Left ventricle myocardium inferior (tissue), 1 donor: ENCODE data around the gene NELFB. TPM values are rescaled to one million over a fixed set of nuclear protein-coding genes. Genes with fewer than 3 reads are reported as not detected.

Experiments
- DNase-seq: peaks from one replicate; pipeline ENCODE4 v3.0.0-alpha.2; 2020
- H3K27ac ChIP-seq: fragments of 200-600 bp; replicated peaks from 2 replicates; pipeline ENCODE4 v1.8.0; 2021
- H3K27me3 ChIP-seq: fragments of 200-600 bp; 2 replicates; pipeline ENCODE4 v1.8.0; 2021; ENCODE audit warnings: low read depth
- H3K36me3 ChIP-seq: fragments of 200-600 bp; 2 replicates; pipeline ENCODE4 v1.8.0; 2021
- H3K4me1 ChIP-seq: fragments of 200-600 bp; 2 replicates; pipeline ENCODE4 v1.8.0; 2021
- H3K4me3 ChIP-seq: fragments of 200-600 bp; 2 replicates; pipeline ENCODE4 v1.8.0; 2021; ENCODE audit warnings: mild to moderate bottlenecking, moderate library complexity
- H3K9me3 ChIP-seq: fragments of 200-600 bp; replicated peaks from 2 replicates; pipeline ENCODE4 v1.8.0; 2021
- intact Hi-C: fragments of 100-400 bp; cut with micrococcal nuclease; formaldehyde crosslinking; loops from one replicate; pipeline ENCODE4 v1.11.0; 2022
- total RNA-seq: library from RNA; stranded (reverse); fragmentation: NEBNext Ultra II Directional; extraction: Animal tissue kit (Norgen Biotek cat#: 25700); gene quantifications from one replicate; pipeline ENCODE4 v1.2.1, GENCODE V29; 2021
- TF ChIP-seq, protein P1 (sequence below): fragments of 200-600 bp; IDR thresholded peaks from 2 replicates; pipeline ENCODE4 v1.8.0; 2021; ENCODE audit warnings: antibody characterized with exemption, mild to moderate bottlenecking, borderline replicate concordance
- donor health status: DM: no; HTN: yes; CAD: no; lungs with severe emphysema.

The NELFB gene
- total RNA-seq, 1 donor from 2014 or later: 35.2 TPM

DNA sequence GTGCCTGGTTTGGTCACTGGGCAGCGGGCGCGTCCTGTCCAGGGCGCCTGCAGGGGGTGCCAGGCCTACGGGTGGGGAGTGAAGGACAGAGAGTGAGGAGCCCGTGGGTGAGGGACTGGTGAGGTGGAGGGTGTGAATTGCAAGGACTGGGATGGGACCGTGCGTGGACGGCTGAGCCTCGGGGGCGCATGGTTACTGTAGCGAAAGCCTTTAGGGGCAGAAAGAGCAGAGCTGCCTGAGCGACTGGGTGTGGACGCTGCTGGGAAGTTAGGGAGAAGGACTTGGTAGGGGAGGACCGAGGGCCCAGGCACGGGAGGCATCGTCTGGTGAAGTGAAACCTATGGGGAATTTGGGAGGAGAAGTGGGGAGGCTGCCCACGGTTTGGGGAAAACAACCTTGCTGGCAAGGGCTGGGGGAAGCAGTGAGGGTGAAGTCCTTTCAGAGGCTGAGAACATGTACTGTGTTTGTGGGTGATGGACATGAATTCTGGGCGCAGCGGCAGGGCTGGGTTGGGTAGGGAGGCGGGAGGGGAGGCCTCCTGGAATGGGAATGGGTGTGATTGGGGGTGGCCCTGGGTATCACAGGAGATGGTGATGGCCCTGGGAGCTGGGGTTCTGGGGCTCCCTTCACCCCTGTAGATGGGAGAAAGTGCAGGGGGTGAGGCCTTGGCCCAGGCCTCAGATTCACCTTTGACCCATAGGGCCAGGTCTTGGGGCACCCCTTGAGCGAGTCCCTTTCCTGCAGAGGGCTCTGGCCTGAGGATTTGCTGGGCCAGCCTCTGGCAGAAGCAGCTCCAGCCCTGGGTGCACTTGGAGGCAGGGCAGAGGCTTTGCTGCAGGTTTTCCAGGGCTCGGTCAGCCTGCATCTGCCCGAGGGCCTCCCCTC is 20.7 kb downstream of the NELFB start:
- H3K27me3 ChIP-seq: peaks cover 7% of the 10 kb centered on the region
- TF ChIP-seq, protein P1, sequence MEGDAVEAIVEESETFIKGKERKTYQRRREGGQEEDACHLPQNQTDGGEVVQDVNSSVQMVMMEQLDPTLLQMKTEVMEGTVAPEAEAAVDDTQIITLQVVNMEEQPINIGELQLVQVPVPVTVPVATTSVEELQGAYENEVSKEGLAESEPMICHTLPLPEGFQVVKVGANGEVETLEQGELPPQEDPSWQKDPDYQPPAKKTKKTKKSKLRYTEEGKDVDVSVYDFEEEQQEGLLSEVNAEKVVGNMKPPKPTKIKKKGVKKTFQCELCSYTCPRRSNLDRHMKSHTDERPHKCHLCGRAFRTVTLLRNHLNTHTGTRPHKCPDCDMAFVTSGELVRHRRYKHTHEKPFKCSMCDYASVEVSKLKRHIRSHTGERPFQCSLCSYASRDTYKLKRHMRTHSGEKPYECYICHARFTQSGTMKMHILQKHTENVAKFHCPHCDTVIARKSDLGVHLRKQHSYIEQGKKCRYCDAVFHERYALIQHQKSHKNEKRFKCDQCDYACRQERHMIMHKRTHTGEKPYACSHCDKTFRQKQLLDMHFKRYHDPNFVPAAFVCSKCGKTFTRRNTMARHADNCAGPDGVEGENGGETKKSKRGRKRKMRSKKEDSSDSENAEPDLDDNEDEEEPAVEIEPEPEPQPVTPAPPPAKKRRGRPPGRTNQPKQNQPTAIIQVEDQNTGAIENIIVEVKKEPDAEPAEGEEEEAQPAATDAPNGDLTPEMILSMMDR: no peak
- peaks cover 96% of the 10 kb centered on the region for H3K4me1 ChIP-seq
- H3K27ac ChIP-seq: peak overlapping the region; percentile 99
- no peaks in the 10 kb centered on the region for H3K9me3 ChIP-seq
- intact Hi-C loops: no loop called here
- no peak for DNase-seq
- H3K36me3 ChIP-seq: peaks cover 39% of the 10 kb centered on the region
- H3K4me3 ChIP-seq: peak overlapping the region; percentile 73

DNA sequence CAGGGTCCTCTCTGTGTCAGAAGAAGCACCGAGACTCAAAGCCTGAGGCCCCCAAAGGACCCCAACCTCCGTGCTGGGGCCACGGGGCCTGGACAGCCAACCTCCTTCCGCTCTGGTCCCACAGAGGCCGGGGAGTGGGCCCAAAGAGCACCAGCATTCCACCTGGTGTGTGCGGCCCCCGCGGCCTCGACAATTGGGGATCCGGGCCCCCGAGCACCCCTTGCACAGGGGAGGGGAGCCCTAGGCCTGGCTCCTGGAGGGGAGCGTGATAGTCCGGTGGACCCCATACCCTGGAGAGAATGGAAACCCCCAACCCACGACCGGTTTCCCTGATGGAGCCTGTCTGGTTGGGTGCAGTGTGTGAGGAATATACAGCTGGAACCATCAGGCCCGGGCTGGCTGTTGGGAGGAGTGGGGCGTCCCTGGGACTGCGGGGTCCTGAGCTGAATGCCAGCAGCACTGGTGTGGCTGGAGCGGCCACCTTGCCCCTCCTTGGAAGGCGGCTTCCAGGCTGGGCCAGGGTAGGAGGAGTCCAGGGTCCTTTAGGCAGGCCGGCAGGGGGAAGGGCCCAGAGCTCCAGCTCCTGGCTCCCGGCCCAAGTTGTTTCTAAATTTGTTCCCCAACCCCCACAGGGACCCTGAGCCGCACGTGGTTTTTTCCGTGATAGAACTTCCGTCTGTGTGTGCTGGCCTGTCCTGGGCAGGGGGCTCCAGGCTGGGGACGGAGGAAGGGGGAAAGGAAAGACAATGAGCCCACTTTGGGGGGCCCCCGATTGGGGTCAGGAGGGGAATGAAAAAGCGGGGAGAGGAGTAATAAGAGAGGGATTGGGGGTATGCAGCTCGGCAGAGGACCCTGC is 21.6 kb downstream of the NELFB start:
- H3K27me3 ChIP-seq: peaks cover 7% of the 10 kb centered on the region
- intact Hi-C loops: no loop called here
- no peaks in the 10 kb centered on the region for H3K9me3 ChIP-seq
- H3K36me3 ChIP-seq: peaks cover 36% of the 10 kb centered on the region
- DNase-seq: peak; percentile 89
- H3K4me3 ChIP-seq: peak overlapping the region; percentile 73
- TF ChIP-seq, protein P1: no peak
- H3K4me1 ChIP-seq: peaks cover 94% of the 10 kb centered on the region
- H3K27ac ChIP-seq: peak overlapping the region; percentile 99

- DNase-seq: peak; percentile 88
- TF ChIP-seq, protein P1: peak; percentile 24
- Histone ChIP-seq H3K27ac (peak within 1 kb of the TSS; percentile 99), H3K4me1 (peaks cover 86% of the 10 kb centered on the region), H3K36me3 (peaks cover 29% of the 10 kb centered on the region), H3K27me3 (peaks cover 7% of the 10 kb centered on the region), H3K4me3 (peak within 1 kb of the TSS; percentile 73), H3K9me3 (no peaks in the 10 kb centered on the region)
- intact Hi-C loops: no loop called here
Observed at GRCh38 chr9:137277329-137278041, 22.4 kb downstream of the NELFB start, which contains the start of gene TOR4A. Gene TOR4A (plus strand): TSS chr9:137277726. CDS start chr9:137278690, 964 bp downstream.

GRCh38 chr9:137278061-137278701 is 23.1 kb downstream of the NELFB start:
- intact Hi-C loops: no loop called here
- no peaks in the 10 kb centered on the region for H3K9me3 ChIP-seq
- peak overlapping the region; percentile 99 for H3K27ac ChIP-seq
- H3K27me3 ChIP-seq: peaks cover 7% of the 10 kb centered on the region
- peaks cover 81% of the 10 kb centered on the region for H3K4me1 ChIP-seq
- TF ChIP-seq, protein P1: no peak
- DNase-seq: no peak
- H3K36me3 ChIP-seq: peaks cover 28% of the 10 kb centered on the region
- H3K4me3 ChIP-seq: peak overlapping the region; percentile 73
